OCI-LY3 (cell line): ENCODE results near the gene SEZ6L.

Source experiments
- H2AFZ ChIP-seq: fragments of 200-600, 300-600 bp; shearing (Covaris generic); 2 replicates; pipeline ENCODE4 v1.6.0; 2014; ENCODE audit warnings: antibody characterized with exemption, low read depth, low read length
- H3K27ac ChIP-seq: fragments of 200-600, 300-600 bp; sonication (generic); 2 replicates; pipeline ENCODE4 v1.5.1; 2014; ENCODE audit warnings: mild to moderate bottlenecking, low read length, moderate library complexity, mixed read lengths
- H3K27me3 ChIP-seq: fragments of 200-600, 300-600 bp; sonication (generic); 2 replicates; pipeline ENCODE4 v1.6.1; 2014; ENCODE audit warnings: low read depth, low read length, mixed read lengths
- H3K36me3 ChIP-seq: fragments of 200-600, 300-600 bp; sonication (generic); replicated peaks from 2 replicates; pipeline ENCODE3; 2014; ENCODE audit warnings: low read depth, low read length, mixed read lengths
- H3K4me1 ChIP-seq: fragments of 300-600, 200-600 bp; sonication (generic); 2 replicates; pipeline ENCODE4 v1.6.1; 2014; ENCODE audit warnings: low read length, mixed read lengths
- H3K4me2 ChIP-seq: fragments of 200-600, 300-600 bp; sonication (generic); 2 replicates; pipeline ENCODE4 v1.6.1; 2014; ENCODE audit warnings: low read length, mixed read lengths
- H3K4me3 ChIP-seq: fragments of 300-600, 200-600 bp; sonication (generic); 2 replicates; pipeline ENCODE4 v1.5.1; 2014; ENCODE audit warnings: antibody characterized with exemption, mild to moderate bottlenecking, low read length, moderate library complexity
- H3K79me2 ChIP-seq: fragments of 300-600, 200-600 bp; shearing (Covaris generic); 2 replicates; pipeline ENCODE4 v1.6.1; 2014; ENCODE audit warnings: mild to moderate bottlenecking, low read length, mixed read lengths
- H3K9ac ChIP-seq: fragments of 300-600, 200-600 bp; shearing (Covaris generic); 2 replicates; pipeline ENCODE4 v1.6.0; 2014; ENCODE audit warnings: mild to moderate bottlenecking, low read length, moderate library complexity
- H3K9me3 ChIP-seq: fragments of 200-600, 300-600 bp; shearing (Covaris generic); 2 replicates; pipeline ENCODE4 v1.6.1; 2014; ENCODE audit warnings: low read length, mixed read lengths; ENCODE audit not compliant: insufficient read depth
- H4K20me1 ChIP-seq: fragments of 200-600, 300-600 bp; sonication (generic); 2 replicates; pipeline ENCODE4 v1.6.1; 2016; ENCODE audit warnings: low read length, mixed read lengths; ENCODE audit not compliant: insufficient read depth
- CTCF ChIP-seq: fragments of 200-600, 300-600 bp; sonication (generic); IDR thresholded peaks from 2 replicates; pipeline ENCODE4 v1.5.1; 2014; ENCODE audit warnings: antibody characterized with exemption, low read length, low read depth
- EZH2phosphoT487 ChIP-seq: fragments of 200-600 bp; shearing (Covaris generic); IDR thresholded peaks from 2 replicates; pipeline ENCODE4 v1.6.1; 2018; ENCODE audit warnings: antibody characterized with exemption, mixed run types, low read depth

Gene SEZ6L

GRCh38 chr22:26194877-26195276 lies 25.6 kb downstream of the SEZ6L start:
- no peaks in the 10 kb centered on the region for H3K36me3 ChIP-seq
- no peak overlapping the region for H3K4me2 ChIP-seq
- TF ChIP-seq EZH2phosphoT487 (no peak), CTCF (no peak)
- peaks cover 46% of the 10 kb centered on the region for H3K27me3 ChIP-seq
- no peak overlapping the region for H3K9ac ChIP-seq
- no peak overlapping the region for H3K27ac ChIP-seq
- no peaks in the 10 kb centered on the region for H3K79me2 ChIP-seq
- H3K4me1 ChIP-seq: peaks cover 4% of the 10 kb centered on the region; the same call in 1 of the 2 replicates
- no peak overlapping the region for H3K4me3 ChIP-seq
- no peaks in the 10 kb centered on the region for H3K9me3 ChIP-seq
- H2AFZ ChIP-seq: no peak overlapping the region
- no peaks in the 10 kb centered on the region for H4K20me1 ChIP-seq

- Histone ChIP-seq H3K79me2 (no peaks in the 10 kb centered on the region), H3K27ac (no peak overlapping the region), H3K4me2 (no peak overlapping the region), H3K9ac (no peak overlapping the region), H3K27me3 (peaks cover 53% of the 10 kb centered on the region), H2AFZ (no peak overlapping the region), H3K4me1 (peaks cover 4% of the 10 kb centered on the region; the same call in 1 of the 2 replicates), H3K36me3 (no peaks in the 10 kb centered on the region), H3K9me3 (no peaks in the 10 kb centered on the region), H3K4me3 (no peak overlapping the region), H4K20me1 (no peaks in the 10 kb centered on the region)
- TF ChIP-seq CTCF (no peak), EZH2phosphoT487 (no peak)
Observed at GRCh38 chr22:26196657-26197056, 27.4 kb downstream of the SEZ6L start.

GRCh38 chr22:26197425-26197824 lies 28.2 kb downstream of the SEZ6L start:
- Histone ChIP-seq H3K27ac (no peak overlapping the region), H3K9me3 (no peaks in the 10 kb centered on the region), H4K20me1 (no peaks in the 10 kb centered on the region), H3K79me2 (no peaks in the 10 kb centered on the region), H2AFZ (no peak overlapping the region), H3K9ac (no peak overlapping the region), H3K4me3 (no peak overlapping the region), H3K36me3 (no peaks in the 10 kb centered on the region), H3K27me3 (peaks cover 57% of the 10 kb centered on the region), H3K4me2 (no peak overlapping the region), H3K4me1 (peaks cover 4% of the 10 kb centered on the region; the same call in 1 of the 2 replicates)
- no peak for TF ChIP-seq CTCF
- no peak for TF ChIP-seq EZH2phosphoT487

- H3K27ac ChIP-seq: no peak overlapping the region
- no peak overlapping the region for H3K9ac ChIP-seq
- H3K9me3 ChIP-seq: no peaks in the 10 kb centered on the region
- no peak overlapping the region for H3K4me3 ChIP-seq
- H3K27me3 ChIP-seq: peaks cover 63% of the 10 kb centered on the region
- H4K20me1 ChIP-seq: no peaks in the 10 kb centered on the region
- H3K36me3 ChIP-seq: no peaks in the 10 kb centered on the region
- no peaks in the 10 kb centered on the region for H3K79me2 ChIP-seq
- H3K4me1 ChIP-seq: peaks cover 4% of the 10 kb centered on the region; the same call in 1 of the 2 replicates
- H2AFZ ChIP-seq: no peak overlapping the region
- no peak for TF ChIP-seq CTCF
- TF ChIP-seq EZH2phosphoT487: no peak
- no peak overlapping the region for H3K4me2 ChIP-seq
Observed at GRCh38 chr22:26199665-26200064, 30.4 kb downstream of the SEZ6L start.
